K562 (cell line): ENCODE data around the gene MBOAT7. TPM values are rescaled to one million over a fixed set of nuclear protein-coding genes. Genes with fewer than 3 reads are reported as not detected.
A peak's percentile ranks its signal among the peaks of the same experiment; 100 is the strongest.

ENCODE experiments used
- CREB1 ChIP-seq, 2 experiments: sonication (generic) in 1 of 2; formaldehyde crosslinking in 1 of 2; IDR thresholded peaks; 2 replicates each; pipeline versions ENCODE4 v1.6.1 to v1.8.0; 2012 to 2022; ENCODE audit warnings: inconsistent platforms in 1 of 2, mild to moderate bottlenecking in 1 of 2, missing genetic modification reagents in 1 of 2, moderate library complexity in 1 of 2
- CREB5 ChIP-seq: fragments of 250-450 bp; sonication (Bioruptor Pico); IDR thresholded peaks from 2 replicates; pipeline ENCODE4 v1.5.0; 2020; ENCODE audit warnings: mild to moderate bottlenecking
- DDX20 ChIP-seq: fragments of 450-650 bp; IDR thresholded peaks from 2 replicates; pipeline ENCODE4 v1.6.1; 2016; ENCODE audit warnings: missing genetic modification characterization, low read depth, mild to moderate bottlenecking, missing compliant biosample characterization, moderate library complexity
- EZH2 ChIP-seq: IDR thresholded peaks from 2 replicates; pipeline ENCODE4 v1.6.1; 2012; ENCODE audit warnings: low read depth, mild to moderate bottlenecking, inconsistent platforms, low read length, borderline replicate concordance
- GABPB2 ChIP-seq: fragments of 250-450 bp; sonication (Bioruptor Pico); conservative IDR thresholded peaks from 2 replicates; pipeline ENCODE4 v1.5.1; 2021; ENCODE audit warnings: mild to moderate bottlenecking
- ID3 ChIP-seq, 2 experiments: fragments of 250-450 bp in 1 of 2; fragments of 450-650 bp in 1 of 2; sonication (Bioruptor Pico) in 1 of 2; IDR thresholded peaks; 2 replicates each; pipeline versions ENCODE4 v1.6.1 to v1.8.0; 2016 to 2021; ENCODE audit warnings: mild to moderate bottlenecking in 2 of 2, moderate library complexity in 2 of 2, missing compliant biosample characterization in 1 of 2, missing genetic modification characterization in 1 of 2
- MTA1 ChIP-seq: fragments of 450-650 bp; IDR thresholded peaks from 2 replicates; pipeline ENCODE4 v1.6.1; 2017; ENCODE audit warnings: borderline replicate concordance
- NR3C1 ChIP-seq: sonication (generic); formaldehyde crosslinking; IDR thresholded peaks from 2 replicates; pipeline ENCODE4 v1.8.1; 2022; ENCODE audit warnings: missing genetic modification reagents
- RBM14 ChIP-seq: fragments of 200-400 bp; formaldehyde crosslinking; IDR thresholded peaks from 2 replicates; pipeline ENCODE4 v1.6.1; 2018; ENCODE audit warnings: low read depth, mild to moderate bottlenecking, low read length, moderate library complexity, borderline replicate concordance; ENCODE audit not compliant: insufficient read depth
- SETDB1 ChIP-seq: IDR thresholded peaks from one replicate; pipeline ENCODE4 v1.6.1; 2012; ENCODE audit warnings: low read length, control low read depth, inconsistent platforms
- SMARCE1 ChIP-seq: fragments of 450-650 bp; IDR thresholded peaks from 2 replicates; pipeline ENCODE4 v1.7.1; 2016; ENCODE audit warnings: mild to moderate bottlenecking
- TCFL5 ChIP-seq: fragments of 250-450 bp; sonication (Bioruptor Pico); conservative IDR thresholded peaks from 2 replicates; pipeline ENCODE4 v1.6.1; 2021; ENCODE audit warnings: mild to moderate bottlenecking, moderate library complexity, matching md5 sums
- ZBTB17 ChIP-seq: fragments of 450-650 bp; formaldehyde crosslinking; IDR thresholded peaks from 2 replicates; pipeline ENCODE4 v1.4.0; 2020; ENCODE audit warnings: mild to moderate bottlenecking
- ZFP36 ChIP-seq: fragments of 150-350 bp; IDR thresholded peaks from 2 replicates; pipeline ENCODE4 v1.6.1; 2018; ENCODE audit warnings: low read length, low read depth; ENCODE audit not compliant: partially characterized antibody
- ZNF124 ChIP-seq: sonication (generic); formaldehyde crosslinking; IDR thresholded peaks from 2 replicates; pipeline ENCODE4 v1.8.1; 2022; ENCODE audit warnings: missing genetic modification reagents
- ZNF584 ChIP-seq: fragments of 200-800 bp; sonication (Bioruptor generic); IDR thresholded peaks from 2 replicates; pipeline ENCODE4 v1.6.1; 2016; ENCODE audit warnings: low read depth, mild to moderate bottlenecking, missing genetic modification characterization, missing compliant biosample characterization
- ZZZ3 ChIP-seq: fragments of 450-650 bp; IDR thresholded peaks from 2 replicates; pipeline ENCODE4 v1.6.1; 2016; ENCODE audit warnings: antibody characterized with exemption, mild to moderate bottlenecking, moderate library complexity
- polyA plus RNA-seq, 8 experiments: library from polyadenylated mRNA; depleted of rRNA in 4 of 8; stranded (reverse) in 5 of 8; unstranded in 3 of 8; fragments of >200 nt; fragmentation: Nextera tagmentation in 2 of 8; fragmentation: Illumina TruSeq in 1 of 8; extraction: Ambion mirVana in 2 of 8; extraction: Trizol in 1 of 8; gene quantifications; 2 replicates each; pipeline versions ENCODE4 v1.2.1 to v1.2.3, GENCODE V29; 2011 to 2014; ENCODE audit warnings: inconsistent platforms in 1 of 8, missing spikeins in 1 of 8
- total RNA-seq, 7 experiments: library from RNA; depleted of rRNA in 6 of 7; stranded (reverse); fragments of >200 nt in 6 of 7; fragmentation: Illumina TruSeq in 2 of 7; extraction: Trizol in 2 of 7; gene quantifications; 2 replicates each; pipeline versions ENCODE4 v1.2.1 to v1.2.3, GENCODE V29; 2011 to 2021; ENCODE audit warnings: low replicate concordance in 1 of 7
- TF ChIP-seq, protein P1 (sequence below): fragments of 450-650 bp; IDR thresholded peaks from 2 replicates; pipeline ENCODE4 v1.6.1; 2016; ENCODE audit warnings: antibody characterized with exemption
- TF ChIP-seq, protein P2 (sequence below), 2 experiments: fragments of 150-350 bp in 1 of 2; IDR thresholded peaks; 2 replicates each; pipeline ENCODE4 v1.6.1; 2012 to 2016; ENCODE audit warnings: low read depth in 2 of 2, low read length in 2 of 2, mild to moderate bottlenecking in 1 of 2, moderate library complexity in 1 of 2

MBOAT7 gene
- total and polyA plus RNA-seq, 9 of the 15 experiments (the other 6 are each of a cell fraction or from before 2014, with no cell fraction given) = 1.4 to 153 (median 56.1) TPM

- no peak for TF ChIP-seq ID3 (CRISPR knock-in tag; IDR thresholded peaks at IDR 0.05)
- no peak for TF ChIP-seq ID3 (tag; IDR thresholded peaks at IDR 0.05)
- TF ChIP-seq, protein P1, sequence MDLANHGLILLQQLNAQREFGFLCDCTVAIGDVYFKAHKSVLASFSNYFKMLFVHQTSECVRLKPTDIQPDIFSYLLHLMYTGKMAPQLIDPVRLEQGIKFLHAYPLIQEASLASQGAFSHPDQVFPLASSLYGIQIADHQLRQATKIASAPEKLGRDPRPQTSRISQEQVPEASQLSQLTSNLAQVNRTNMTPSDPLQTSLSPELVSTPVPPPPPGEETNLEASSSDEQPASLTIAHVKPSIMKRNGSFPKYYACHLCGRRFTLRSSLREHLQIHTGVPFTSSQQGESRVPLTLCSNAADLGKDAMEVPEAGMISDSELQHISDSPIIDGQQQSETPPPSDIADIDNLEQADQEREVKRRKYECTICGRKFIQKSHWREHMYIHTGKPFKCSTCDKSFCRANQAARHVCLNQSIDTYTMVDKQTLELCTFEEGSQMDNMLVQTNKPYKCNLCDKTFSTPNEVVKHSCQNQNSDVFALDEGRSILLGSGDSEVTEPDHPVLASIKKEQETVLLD = no peak
- TF ChIP-seq SMARCE1 = no peak
- no peak for TF ChIP-seq GABPB2
- TF ChIP-seq, protein P2, sequence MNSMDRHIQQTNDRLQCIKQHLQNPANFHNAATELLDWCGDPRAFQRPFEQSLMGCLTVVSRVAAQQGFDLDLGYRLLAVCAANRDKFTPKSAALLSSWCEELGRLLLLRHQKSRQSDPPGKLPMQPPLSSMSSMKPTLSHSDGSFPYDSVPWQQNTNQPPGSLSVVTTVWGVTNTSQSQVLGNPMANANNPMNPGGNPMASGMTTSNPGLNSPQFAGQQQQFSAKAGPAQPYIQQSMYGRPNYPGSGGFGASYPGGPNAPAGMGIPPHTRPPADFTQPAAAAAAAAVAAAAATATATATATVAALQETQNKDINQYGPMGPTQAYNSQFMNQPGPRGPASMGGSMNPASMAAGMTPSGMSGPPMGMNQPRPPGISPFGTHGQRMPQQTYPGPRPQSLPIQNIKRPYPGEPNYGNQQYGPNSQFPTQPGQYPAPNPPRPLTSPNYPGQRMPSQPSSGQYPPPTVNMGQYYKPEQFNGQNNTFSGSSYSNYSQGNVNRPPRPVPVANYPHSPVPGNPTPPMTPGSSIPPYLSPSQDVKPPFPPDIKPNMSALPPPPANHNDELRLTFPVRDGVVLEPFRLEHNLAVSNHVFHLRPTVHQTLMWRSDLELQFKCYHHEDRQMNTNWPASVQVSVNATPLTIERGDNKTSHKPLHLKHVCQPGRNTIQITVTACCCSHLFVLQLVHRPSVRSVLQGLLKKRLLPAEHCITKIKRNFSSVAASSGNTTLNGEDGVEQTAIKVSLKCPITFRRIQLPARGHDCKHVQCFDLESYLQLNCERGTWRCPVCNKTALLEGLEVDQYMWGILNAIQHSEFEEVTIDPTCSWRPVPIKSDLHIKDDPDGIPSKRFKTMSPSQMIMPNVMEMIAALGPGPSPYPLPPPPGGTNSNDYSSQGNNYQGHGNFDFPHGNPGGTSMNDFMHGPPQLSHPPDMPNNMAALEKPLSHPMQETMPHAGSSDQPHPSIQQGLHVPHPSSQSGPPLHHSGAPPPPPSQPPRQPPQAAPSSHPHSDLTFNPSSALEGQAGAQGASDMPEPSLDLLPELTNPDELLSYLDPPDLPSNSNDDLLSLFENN (IDR thresholded peaks at IDR 0.05; ENCODE audit: low read depth in 2 of 2, low read length in 2 of 2) = peak in 1 of 2 experiments; percentile 24; a peak in 1 of 4 replicates
- TF ChIP-seq MTA1 = no peak
- no peak for TF ChIP-seq EZH2
- TF ChIP-seq DDX20 = no peak
- no peak for TF ChIP-seq ZNF584
- TF ChIP-seq SETDB1 = no peak
- TF ChIP-seq CREB5 = no peak
- TF ChIP-seq ZNF124 (CRISPR knock-in tag) = no peak
- no peak for TF ChIP-seq TCFL5 (CRISPR knock-in tag)
- no peak for TF ChIP-seq NR3C1
- TF ChIP-seq ZBTB17 (CRISPR knock-in tag) = no peak
- no peak for TF ChIP-seq ZFP36
- TF ChIP-seq CREB1 (IDR thresholded peaks at IDR 0.05) = no peak
- no peak for TF ChIP-seq CREB1 (CRISPR knock-in tag; IDR thresholded peaks at IDR 0.05)
- TF ChIP-seq RBM14 = no peak
- no peak for TF ChIP-seq ZZZ3
Observed at GRCh38 chr19:54191011-54191810, 1.8 kb upstream of the MBOAT7 start, which contains the start of gene TSEN34 (continued).
